GM12892 (cell line): ENCODE measurements around the gene ACACB.

Experiments used
- POLR2A ChIP-seq: IDR thresholded peaks from 2 replicates; pipeline ENCODE4 v1.6.1; 2011; ENCODE audit warnings: low read depth, low read length, control low read depth
- POLR2AphosphoS5 ChIP-seq: IDR thresholded peaks from 2 replicates; pipeline ENCODE4 v1.6.1; 2011; ENCODE audit warnings: low read depth, low read length, control low read depth

DNA sequence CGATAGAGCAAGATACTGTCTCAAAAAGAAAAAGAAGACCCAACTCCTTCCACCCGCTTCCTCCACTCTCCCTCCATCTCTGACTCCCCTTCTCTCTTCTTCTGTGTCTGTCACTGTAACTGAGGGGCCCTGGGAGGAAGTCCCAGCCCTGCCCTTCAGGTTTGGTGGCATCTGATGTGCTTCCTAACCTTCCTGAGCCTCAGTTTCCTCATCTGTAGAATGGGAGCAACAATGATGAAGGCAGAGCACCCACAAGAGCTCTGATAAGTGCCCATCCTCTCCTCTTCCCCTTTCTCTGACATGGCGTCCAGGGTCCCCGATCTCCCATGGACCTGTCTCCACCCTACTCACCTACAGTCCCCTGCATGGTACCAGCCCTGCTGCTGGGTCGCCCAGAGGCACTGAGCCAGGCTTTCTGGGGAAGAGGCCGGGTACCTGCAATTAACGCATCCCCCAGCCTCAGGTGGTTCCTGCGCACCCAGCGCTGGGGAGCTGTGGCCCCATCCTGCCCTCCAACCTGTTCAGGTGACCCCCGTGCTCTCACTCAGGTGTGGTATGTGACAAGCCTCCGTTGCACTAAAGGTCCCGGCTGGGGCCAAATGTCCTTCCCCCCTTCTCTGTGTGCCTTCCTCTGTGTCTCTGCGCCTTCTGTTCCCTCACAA lies 179.5 kb downstream of the ACACB start:
- no peak for TF ChIP-seq POLR2A
- no peak for TF ChIP-seq POLR2AphosphoS5
